ENCODE results near the gene CNGA4. TPM values are rescaled to one million over a fixed set of nuclear protein-coding genes. Genes with fewer than 3 reads are reported as not detected.
A peak's percentile ranks its signal among the peaks of the same experiment; 100 is the strongest.

CNGA4 gene
- polyA plus RNA-seq, 3 donors = 0.69 TPM; not detected in 2

GRCh38 chr11:6240781-6241180, 1.9 kb downstream of the CNGA4 start:
- H3K9me3 Mint-ChIP-seq = no peaks in the 10 kb centered on the region
- peak overlapping the region; percentile 47 to 58 for H3K27ac ChIP-seq (ENCODE audit: low read depth in 1 of 2, low read length in 2 of 2)
- H3K9ac ChIP-seq (ENCODE audit: insufficient read depth, low read length, poor library complexity, severe bottlenecking) = no peak overlapping the region
- WGBS (ENCODE audit: insufficient coverage) = 0% methylated on average over 1 of the region's 1 CpG
- H3K4me3 Mint-ChIP-seq = peak overlapping the region in 1 of 2 donors; percentile 37
- H3K4me2 ChIP-seq (replicated peaks; ENCODE audit: extremely low read depth, low read length, poor library complexity, severe bottlenecking) = peak overlapping the region; percentile 35
- H3K79me2 ChIP-seq (ENCODE audit: insufficient read depth, low read length) = no peaks in the 10 kb centered on the region
- peaks cover 21 to 39% of the 10 kb centered on the region in 2 donors for H3K4me1 ChIP-seq (ENCODE audit: control insufficient read depth in 1 of 2, insufficient read depth in 2 of 2, low read length in 2 of 2)
- intact Hi-C loops (cut with micrococcal nuclease) = no loop called here
- H3K27me3 Mint-ChIP-seq (ENCODE audit: low read depth in 3 of 3) = peaks cover 0 to 3% (median 1%) of the 10 kb centered on the region in 3 donors
- no peaks in the 10 kb centered on the region for H3K27me3 ChIP-seq (ENCODE audit: control insufficient read depth in 2 of 2, insufficient read depth in 2 of 2, low read length in 2 of 2)
- H4K20me1 ChIP-seq (ENCODE audit: insufficient read depth, low read length) = no peaks in the 10 kb centered on the region
- H2AFZ ChIP-seq (ENCODE audit: insufficient read depth, low read depth, low read length, poor library complexity, severe bottlenecking) = peak overlapping the region; percentile 14
- H3K4me3 ChIP-seq (replicated peaks in 1 of 3; ENCODE audit: low read depth in 2 of 3, low read length in 3 of 3) = peak overlapping the region in 1 of 3 experiments; percentile 41
- TF ChIP-seq CTCF (IDR thresholded peaks at IDR 0.05) = no peak
- no peaks in the 10 kb centered on the region for H3K36me3 ChIP-seq (replicated peaks in 1 of 2; ENCODE audit: control insufficient read depth in 1 of 2, insufficient read depth in 2 of 2, low read length in 2 of 2)
- H3K36me3 Mint-ChIP-seq = no peaks in the 10 kb centered on the region
- peak; percentile 42 to 80 (median 63) for DNase-seq
- H3K9me3 ChIP-seq (replicated peaks in 1 of 2; ENCODE audit: control insufficient read depth in 1 of 2, insufficient read depth in 1 of 2, low read length in 2 of 2) = no peaks in the 10 kb centered on the region
- H3K27ac Mint-ChIP-seq = peak overlapping the region; percentile 79 to 93 (median 89)
- peaks cover 20% of the 10 kb centered on the region for H3K4me1 Mint-ChIP-seq

GRCh38 chr11:6241316-6241715, 2.4 kb downstream of the CNGA4 start:
- Histone ChIP-seq H4K20me1 (ENCODE audit: insufficient read depth, low read length) (no peaks in the 10 kb centered on the region), H3K9me3 (replicated peaks in 1 of 2; ENCODE audit: control insufficient read depth in 1 of 2, insufficient read depth in 1 of 2, low read length in 2 of 2) (no peaks in the 10 kb centered on the region), H3K4me3 (replicated peaks in 1 of 3; ENCODE audit: low read depth in 2 of 3, low read length in 3 of 3) (no peak overlapping the region), H3K27me3 (ENCODE audit: control insufficient read depth in 2 of 2, insufficient read depth in 2 of 2, low read length in 2 of 2) (no peaks in the 10 kb centered on the region), H2AFZ (ENCODE audit: insufficient read depth, low read depth, low read length, poor library complexity, severe bottlenecking) (no peak overlapping the region), H3K4me2 (replicated peaks; ENCODE audit: extremely low read depth, low read length, poor library complexity, severe bottlenecking) (peak overlapping the region; percentile 35), H3K27ac (ENCODE audit: low read depth in 1 of 2, low read length in 2 of 2) (peak overlapping the region in 1 of 2 donors; percentile 58), H3K36me3 (replicated peaks in 1 of 2; ENCODE audit: control insufficient read depth in 1 of 2, insufficient read depth in 2 of 2, low read length in 2 of 2) (no peaks in the 10 kb centered on the region), H3K79me2 (ENCODE audit: insufficient read depth, low read length) (no peaks in the 10 kb centered on the region), H3K4me1 (ENCODE audit: control insufficient read depth in 1 of 2, insufficient read depth in 2 of 2, low read length in 2 of 2) (peaks cover 21 to 37% of the 10 kb centered on the region in 2 donors), H3K9ac (ENCODE audit: insufficient read depth, low read length, poor library complexity, severe bottlenecking) (no peak overlapping the region)
- intact Hi-C loops (cut with micrococcal nuclease) = no loop called here
- Mint-ChIP-seq H3K9me3 (no peaks in the 10 kb centered on the region), H3K27ac (peak overlapping the region in 4 of 7 donors; percentile 79 to 91 (median 86)), H3K4me1 (peaks cover 20% of the 10 kb centered on the region), H3K36me3 (no peaks in the 10 kb centered on the region), H3K4me3 (peak overlapping the region in 1 of 2 donors; percentile 22), H3K27me3 (ENCODE audit: low read depth in 3 of 3) (peaks cover 0 to 3% (median 1%) of the 10 kb centered on the region in 3 donors)
- TF ChIP-seq CTCF (IDR thresholded peaks at IDR 0.05) = no peak
- WGBS (ENCODE audit: insufficient coverage) = 96% methylated on average over 7 of the region's 7 CpGs
- no peak for DNase-seq
